Cardiac muscle cell (in vitro differentiated cells and primary cell): ENCODE data around the gene BNC2. TPM values are rescaled to one million over a fixed set of nuclear protein-coding genes. Genes with fewer than 3 reads are reported as not detected.
A peak's percentile ranks its signal among the peaks of the same experiment; 100 is the strongest.

Source experiments
- DNase-seq, 2 donors: peaks; one replicate each; pipeline versions ENCODE4 v3.0.0 to v3.0.0-alpha.2; 2010 to 2017; ENCODE audit warnings: low read depth in 1 of 2, low spot score in 1 of 2
- H3K27ac ChIP-seq: fragments of 200-600 bp; sonication (generic); 2 replicates; pipeline ENCODE4 v1.5.1; 2016
- H3K27me3 ChIP-seq: fragments of 200-600 bp; sonication (generic); 2 replicates; pipeline ENCODE4 v1.6.0; 2016; ENCODE audit warnings: control low read depth
- H3K36me3 ChIP-seq: fragments of 200-600 bp; sonication (generic); 2 replicates; pipeline ENCODE4 v1.5.1; 2016; ENCODE audit warnings: control low read depth
- H3K4me1 ChIP-seq: fragments of 200-600 bp; sonication (generic); 2 replicates; pipeline ENCODE4 v1.8.1; 2017; ENCODE audit warnings: low read depth, mild to moderate bottlenecking, mixed run types
- H3K4me3 ChIP-seq: fragments of 200-600 bp; sonication (generic); 2 replicates; pipeline ENCODE4 v1.5.1; 2016; ENCODE audit warnings: mild to moderate bottlenecking
- H3K9me3 ChIP-seq: fragments of 200-600 bp; sonication (generic); 2 replicates; pipeline ENCODE4 v1.5.1; 2017; ENCODE audit warnings: low read depth, mild to moderate bottlenecking, control low read depth
- CTCF ChIP-seq: IDR thresholded peaks from 2 replicates; pipeline ENCODE4 v1.5.1; 2012; ENCODE audit warnings: low read depth, mild to moderate bottlenecking, low read length
- polyA plus RNA-seq: library from polyadenylated mRNA; unstranded; fragments of >200 nt; fragmentation: Nextera tagmentation; extraction: Ambion mirVana; gene quantifications from 2 replicates; pipeline ENCODE4 v1.2.1, GENCODE V29; 2016
- total RNA-seq: library from RNA; depleted of rRNA; stranded (reverse); fragments of >200 nt; gene quantifications from 2 replicates; pipeline ENCODE4 v1.2.3, GENCODE V29; 2016

Gene BNC2
- total and polyA plus RNA-seq, 2 experiments from 2014 or later, result 0.54 to 0.55 TPM

- no peak overlapping the region for H3K4me3 ChIP-seq
- no peaks in the 10 kb centered on the region for H3K36me3 ChIP-seq
- peak in 1 of 2 donors; percentile 17 for DNase-seq
- peaks cover 32% of the 10 kb centered on the region for H3K27me3 ChIP-seq
- TF ChIP-seq CTCF, result no peak
- no peaks in the 10 kb centered on the region for H3K9me3 ChIP-seq
- H3K27ac ChIP-seq, result no peak overlapping the region
- no peaks in the 10 kb centered on the region for H3K4me1 ChIP-seq
These were observed 245.7 kb downstream of the BNC2 start for GRCh38 chr9:16624744-16625117.

GRCh38 chr9:16623989-16624743 lies 246.3 kb downstream of the BNC2 start:
- Histone ChIP-seq H3K27me3 (peaks cover 32% of the 10 kb centered on the region), H3K4me1 (no peaks in the 10 kb centered on the region), H3K36me3 (no peaks in the 10 kb centered on the region), H3K27ac (no peak overlapping the region), H3K9me3 (no peaks in the 10 kb centered on the region), H3K4me3 (no peak overlapping the region)
- no peak for DNase-seq
- no peak for TF ChIP-seq CTCF

GRCh38 chr9:16622541-16622940 lies 247.9 kb downstream of the BNC2 start:
- Histone ChIP-seq H3K4me3 (no peak overlapping the region), H3K27ac (no peak overlapping the region), H3K9me3 (no peaks in the 10 kb centered on the region), H3K27me3 (peaks cover 31% of the 10 kb centered on the region), H3K4me1 (no peaks in the 10 kb centered on the region), H3K36me3 (no peaks in the 10 kb centered on the region)
- TF ChIP-seq CTCF, result no peak
- no peak for DNase-seq

GRCh38 chr9:16619914-16620520 lies 250.5 kb downstream of the BNC2 start:
- no peak overlapping the region for H3K27ac ChIP-seq
- H3K27me3 ChIP-seq, result peaks cover 26% of the 10 kb centered on the region
- no peak overlapping the region for H3K4me3 ChIP-seq
- no peaks in the 10 kb centered on the region for H3K36me3 ChIP-seq
- DNase-seq, result no peak
- no peaks in the 10 kb centered on the region for H3K9me3 ChIP-seq
- TF ChIP-seq CTCF, result no peak
- no peaks in the 10 kb centered on the region for H3K4me1 ChIP-seq

GRCh38 chr9:16619402-16619801 lies 251.1 kb downstream of the BNC2 start:
- Histone ChIP-seq H3K4me3 (no peak overlapping the region), H3K9me3 (no peaks in the 10 kb centered on the region), H3K27me3 (peaks cover 26% of the 10 kb centered on the region), H3K27ac (no peak overlapping the region), H3K4me1 (no peaks in the 10 kb centered on the region), H3K36me3 (no peaks in the 10 kb centered on the region)
- DNase-seq, result no peak
- no peak for TF ChIP-seq CTCF
